CD4-positive, alpha-beta memory T cell (primary cell): ENCODE data around the gene DONSON. TPM values are rescaled to one million over a fixed set of nuclear protein-coding genes. Genes with fewer than 3 reads are reported as not detected.
A peak's percentile ranks its signal among the peaks of the same experiment; 100 is the strongest.

ENCODE experiments used
- CTCF ChIA-PET: fragments of 350-600 bp; sonication (Branson Sonifier 250); formaldehyde crosslinking; loops from one replicate; lab custom pipeline; 2021; ENCODE audit warnings: inconsistent platforms; ENCODE audit not compliant: partially characterized antibody; lab: Charles Lee
- POLR2A ChIA-PET: fragments of 350-600 bp; sonication (Branson Sonifier 250); formaldehyde crosslinking; loops from one replicate; lab custom pipeline; 2021; ENCODE audit not compliant: partially characterized antibody; lab: Charles Lee
- DNase-seq, 5 donors: peaks; one replicate each; pipeline versions ENCODE4 v3.0.0 to v3.0.0-alpha.2; 2020 to 2022; ENCODE audit warnings: mixed read lengths in 1 of 5
- H3K27ac ChIP-seq: one replicate; pipeline ENCODE4 v1.7.0; 2013; ENCODE audit warnings: low read depth, low read length
- H3K27me3 ChIP-seq: 2 replicates; pipeline ENCODE4 v1.7.0; 2013; ENCODE audit warnings: mild to moderate bottlenecking, low read length, moderate library complexity; ENCODE audit not compliant: insufficient read depth
- H3K36me3 ChIP-seq: 2 replicates; pipeline ENCODE4 v1.7.0; 2013; ENCODE audit warnings: mild to moderate bottlenecking, low read length, moderate library complexity; ENCODE audit not compliant: insufficient read depth
- H3K4me1 ChIP-seq: 2 replicates; pipeline ENCODE4 v1.7.0; 2013; ENCODE audit warnings: mild to moderate bottlenecking, low read length, moderate library complexity; ENCODE audit not compliant: insufficient read depth
- H3K4me3 ChIP-seq, 2 donors: one replicate each; pipeline ENCODE4 v1.7.0; 2013; ENCODE audit warnings: low read length in 2 of 2, mild to moderate bottlenecking in 1 of 2
- H3K9me3 ChIP-seq, 2 donors: one replicate each; pipeline ENCODE4 v1.7.0; 2013; ENCODE audit warnings: low read length in 2 of 2, control low read depth in 1 of 2; ENCODE audit not compliant: control insufficient read depth in 1 of 2
- H3K27ac Mint-ChIP-seq, 7 donors: one replicate each; pipeline ENCODE4 v1.8.0; 2020 to 2021; ENCODE audit warnings: mixed read lengths in 7 of 7, mild to moderate bottlenecking in 6 of 7, inconsistent platforms in 3 of 7, moderate library complexity in 3 of 7
- H3K27me3 Mint-ChIP-seq, 2 donors: one replicate each; pipeline ENCODE4 v1.8.0; 2020 to 2021; ENCODE audit warnings: mixed read lengths in 2 of 2
- H3K36me3 Mint-ChIP-seq, 2 donors: one replicate each; pipeline ENCODE4 v1.8.0; 2020 to 2021; ENCODE audit warnings: mixed read lengths in 2 of 2, inconsistent platforms in 1 of 2, mild to moderate bottlenecking in 1 of 2
- H3K4me1 Mint-ChIP-seq, 4 donors: one replicate each; pipeline ENCODE4 v1.8.0; 2020 to 2021; ENCODE audit warnings: mixed read lengths in 4 of 4, mild to moderate bottlenecking in 1 of 4
- H3K4me3 Mint-ChIP-seq, 8 donors: one replicate each; pipeline ENCODE4 v1.8.0; 2020 to 2021; ENCODE audit warnings: mixed read lengths in 8 of 8, mild to moderate bottlenecking in 7 of 8, moderate library complexity in 6 of 8, inconsistent platforms in 3 of 8
- H3K9me3 Mint-ChIP-seq, 8 donors: one replicate each; pipeline ENCODE4 v1.8.0; 2020 to 2021; ENCODE audit warnings: mixed read lengths in 8 of 8, mild to moderate bottlenecking in 5 of 8, inconsistent platforms in 3 of 8, moderate library complexity in 1 of 8
- intact Hi-C: fragments of 100-400 bp; cut with micrococcal nuclease; formaldehyde crosslinking; loops from one replicate; pipeline ENCODE4 v1.15.1; 2023
- polyA plus RNA-seq, 2 donors: library from polyadenylated mRNA; unstranded; fragments of 300-500 nt; fragmentation: Illumina TruSeq; gene quantifications; one replicate each; pipeline ENCODE4 v1.2.3, GENCODE V29; 2021
- total RNA-seq, 2 experiments: library from RNA; stranded (reverse); gene quantifications; one replicate each; pipeline ENCODE4 v1.2.3, GENCODE V29; 2021

The DONSON gene
- total and polyA plus RNA-seq, 4 experiments from 2014 or later: 2.2 to 13.7 (median 7.5) TPM

GRCh38 chr21:33567914-33568313, 20.6 kb downstream of the DONSON start:
- Histone ChIP-seq H3K4me3 (no peak overlapping the region), H3K36me3 (peaks cover 54% of the 10 kb centered on the region), H3K9me3 (no peaks in the 10 kb centered on the region), H3K27me3 (no peaks in the 10 kb centered on the region), H3K27ac (no peak overlapping the region), H3K4me1 (peaks cover 26% of the 10 kb centered on the region)
- intact Hi-C loops: loop anchor here (2.0 kb wide), 1 partner anchor 15 kb away; no protein-coding TSS in a partner anchor
- CTCF ChIA-PET: no interaction called here
- POLR2A ChIA-PET: interaction anchor here (0.6 kb wide), 1 partner anchor 25 kb away, joined by 4 read pairs; no protein-coding TSS in a partner anchor
- no peak for DNase-seq
- Mint-ChIP-seq H3K9me3 (no peaks in the 10 kb centered on the region), H3K36me3 (peaks cover 28 to 66% of the 10 kb centered on the region in 2 donors), H3K27ac (peak overlapping the region in 5 of 7 donors; percentile 52 to 78 (median 73)), H3K27me3 (no peaks in the 10 kb centered on the region), H3K4me1 (peaks cover 19 to 46% (median 29%) of the 10 kb centered on the region in 4 donors), H3K4me3 (no peak overlapping the region)

- Mint-ChIP-seq H3K27me3 (no peaks in the 10 kb centered on the region), H3K4me3 (no peak overlapping the region), H3K27ac (peak overlapping the region in 1 of 7 donors; percentile 27), H3K9me3 (no peaks in the 10 kb centered on the region), H3K36me3 (peaks cover 26 to 63% of the 10 kb centered on the region in 2 donors), H3K4me1 (peaks cover 21 to 55% (median 31%) of the 10 kb centered on the region in 4 donors)
- Histone ChIP-seq H3K36me3 (peaks cover 47% of the 10 kb centered on the region), H3K27ac (no peak overlapping the region), H3K4me3 (no peak overlapping the region), H3K4me1 (peaks cover 36% of the 10 kb centered on the region), H3K9me3 (no peaks in the 10 kb centered on the region), H3K27me3 (no peaks in the 10 kb centered on the region)
- ChIA-PET POLR2A (interaction anchor here (1.0 to 3.2 kb wide), 3 partner anchors 22 to 242 kb away, joined by 3 to 12 read pairs (median 3); partner anchors contain the start of genes DONSON and IFNAR1), CTCF (interaction anchor here (2.5 kb wide), 1 partner anchor 39 kb away, joined by 13 read pairs; no protein-coding TSS in a partner anchor)
- intact Hi-C loops: no loop called here
- DNase-seq: no peak
Observed at GRCh38 chr21:33566514-33566913, 22.0 kb downstream of the DONSON start.

GRCh38 chr21:33562389-33562788, 26.1 kb downstream of the DONSON start:
- ChIA-PET CTCF (interaction anchor here (1.7 to 1.8 kb wide), 2 partner anchors 43 to 45 kb away, joined by 3 to 4 read pairs; no protein-coding TSS in a partner anchor), POLR2A (interaction anchor here (0.7 kb wide), 1 partner anchor 28 kb away, joined by 3 read pairs; no protein-coding TSS in a partner anchor)
- intact Hi-C loops: no loop called here
- Histone ChIP-seq H3K4me1 (peaks cover 43% of the 10 kb centered on the region), H3K27ac (no peak overlapping the region), H3K27me3 (no peaks in the 10 kb centered on the region), H3K4me3 (no peak overlapping the region), H3K9me3 (no peaks in the 10 kb centered on the region), H3K36me3 (peaks cover 52% of the 10 kb centered on the region)
- Mint-ChIP-seq H3K4me3 (peak overlapping the region in 1 of 8 donors; percentile 36), H3K27me3 (no peaks in the 10 kb centered on the region), H3K36me3 (peaks cover 46 to 73% of the 10 kb centered on the region in 2 donors), H3K9me3 (no peaks in the 10 kb centered on the region), H3K27ac (peak overlapping the region in 1 of 7 donors; percentile 41), H3K4me1 (peaks cover 29 to 73% (median 47%) of the 10 kb centered on the region in 4 donors)
- no peak for DNase-seq

- Mint-ChIP-seq H3K27me3 (no peaks in the 10 kb centered on the region), H3K4me3 (peak overlapping the region in 1 of 8 donors; percentile 5), H3K9me3 (no peaks in the 10 kb centered on the region), H3K27ac (peak overlapping the region in 4 of 7 donors; percentile 10 to 59 (median 22)), H3K36me3 (peaks cover 56 to 77% of the 10 kb centered on the region in 2 donors), H3K4me1 (peaks cover 33 to 78% (median 54%) of the 10 kb centered on the region in 4 donors)
- no peaks in the 10 kb centered on the region for H3K27me3 ChIP-seq
- ChIA-PET CTCF (interaction anchor here (1.7 to 1.8 kb wide), 2 partner anchors 44 to 46 kb away, joined by 3 to 4 read pairs; no protein-coding TSS in a partner anchor), POLR2A (interaction anchor here (1.0 kb wide), 1 partner anchor 19 kb away, joined by 6 read pairs; the partner anchor contains the start of genes GART and SON)
- no peaks in the 10 kb centered on the region for H3K9me3 ChIP-seq
- intact Hi-C loops: no loop called here
- H3K4me3 ChIP-seq: no peak overlapping the region
- H3K36me3 ChIP-seq: peaks cover 55% of the 10 kb centered on the region
- no peak for DNase-seq
- no peak overlapping the region for H3K27ac ChIP-seq
- peaks cover 38% of the 10 kb centered on the region for H3K4me1 ChIP-seq
Observed at GRCh38 chr21:33561373-33561772, 27.1 kb downstream of the DONSON start.

DNA sequence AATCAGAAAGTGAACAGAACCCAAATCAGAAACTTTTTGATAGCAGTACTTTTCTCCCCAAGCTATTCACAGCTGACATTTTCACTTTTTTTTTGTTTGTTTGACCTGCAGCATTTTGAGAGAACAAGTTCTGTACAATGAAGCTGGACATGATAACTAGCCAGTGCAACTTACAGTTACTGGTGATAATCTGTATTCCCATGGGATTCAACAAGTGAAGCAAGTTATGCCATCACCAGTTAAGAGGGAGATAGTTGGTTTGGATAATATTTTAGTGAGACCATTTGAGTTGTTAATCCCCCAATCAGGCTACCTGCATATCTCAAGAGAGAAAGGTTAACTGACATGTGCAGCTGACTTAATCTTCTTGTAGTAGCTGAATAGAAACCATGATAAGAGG, 27.5 kb downstream of the DONSON start:
- H3K4me1 ChIP-seq: peaks cover 41% of the 10 kb centered on the region
- Mint-ChIP-seq H3K4me3 (peak overlapping the region in 1 of 8 donors; percentile 5), H3K36me3 (peaks cover 60 to 81% of the 10 kb centered on the region in 2 donors), H3K9me3 (no peaks in the 10 kb centered on the region), H3K27ac (peak overlapping the region in 4 of 7 donors; percentile 15 to 59 (median 27)), H3K27me3 (no peaks in the 10 kb centered on the region), H3K4me1 (peaks cover 35 to 82% (median 56%) of the 10 kb centered on the region in 4 donors)
- ChIA-PET POLR2A (interaction anchor here (1.0 kb wide), 1 partner anchor 18 kb away, joined by 6 read pairs; the partner anchor contains the start of genes GART and SON), CTCF (interaction anchor here (1.8 kb wide), 1 partner anchor 45 kb away, joined by 4 read pairs; no protein-coding TSS in a partner anchor)
- H3K36me3 ChIP-seq: peaks cover 55% of the 10 kb centered on the region
- no peak overlapping the region for H3K4me3 ChIP-seq
- intact Hi-C loops: no loop called here
- no peaks in the 10 kb centered on the region for H3K27me3 ChIP-seq
- no peaks in the 10 kb centered on the region for H3K9me3 ChIP-seq
- H3K27ac ChIP-seq: no peak overlapping the region
- no peak for DNase-seq

GRCh38 chr21:33559813-33560212, 28.7 kb downstream of the DONSON start:
- intact Hi-C loops: loop anchor here (2.0 kb wide), 1 partner anchor 15 kb away; no protein-coding TSS in a partner anchor
- no peaks in the 10 kb centered on the region for H3K27me3 ChIP-seq
- H3K36me3 ChIP-seq: peaks cover 64% of the 10 kb centered on the region
- ChIA-PET CTCF (interaction anchor here (1.2 kb wide), 1 partner anchor 47 kb away, joined by 8 read pairs; no protein-coding TSS in a partner anchor), POLR2A (interaction anchor here (0.8 to 6.1 kb wide), 2 partner anchors 9 to 16 kb away, joined by 3 to 48 read pairs; partner anchors contain the start of genes GART and SON)
- H3K4me1 ChIP-seq: peaks cover 45% of the 10 kb centered on the region
- H3K9me3 ChIP-seq: no peaks in the 10 kb centered on the region
- no peaks in the 10 kb centered on the region for H3K9me3 Mint-ChIP-seq
- H3K4me3 Mint-ChIP-seq: no peak overlapping the region
- H3K27ac ChIP-seq: no peak overlapping the region
- no peaks in the 10 kb centered on the region for H3K27me3 Mint-ChIP-seq
- peaks cover 66 to 84% of the 10 kb centered on the region in 2 donors for H3K36me3 Mint-ChIP-seq
- DNase-seq: no peak
- peak overlapping the region in 1 of 7 donors; percentile 41 for H3K27ac Mint-ChIP-seq
- peaks cover 40 to 80% (median 57%) of the 10 kb centered on the region in 4 donors for H3K4me1 Mint-ChIP-seq
- no peak overlapping the region for H3K4me3 ChIP-seq
